Type B pancreatic cell (in vitro differentiated cells): ENCODE measurements around the gene SRSF6. TPM values are rescaled to one million over a fixed set of nuclear protein-coding genes. Genes with fewer than 3 reads are reported as not detected.
A peak's percentile ranks its signal among the peaks of the same experiment; 100 is the strongest.

Experiments used
- DNase-seq: peaks from one replicate; pipeline ENCODE4 v3.0.0; 2021; ENCODE audit warnings: mixed read lengths; ENCODE audit not compliant: unreplicated experiment; ENCODE audit errors: extremely low spot score
- H3K27ac Mint-ChIP-seq: 2 replicates; pipeline ENCODE4 v1.8.0; 2021; ENCODE audit warnings: mild to moderate bottlenecking, mixed read lengths
- H3K27me3 Mint-ChIP-seq: 2 replicates; pipeline ENCODE4 v1.8.0; 2021; ENCODE audit warnings: mixed read lengths
- H3K36me3 Mint-ChIP-seq: 2 replicates; pipeline ENCODE4 v1.8.0; 2021; ENCODE audit warnings: mixed read lengths
- H3K4me1 Mint-ChIP-seq: one replicate; pipeline ENCODE4 v1.8.0; 2021; ENCODE audit warnings: mixed read lengths; ENCODE audit not compliant: unreplicated experiment
- H3K4me3 Mint-ChIP-seq: 2 replicates; pipeline ENCODE4 v1.8.0; 2021; ENCODE audit warnings: mild to moderate bottlenecking, mixed read lengths
- H3K9me3 Mint-ChIP-seq: 2 replicates; pipeline ENCODE4 v1.8.0; 2021; ENCODE audit warnings: mixed read lengths
- total RNA-seq: library from RNA; stranded (reverse); gene quantifications from 2 replicates; pipeline ENCODE4 v1.2.1, GENCODE V29; 2021; ENCODE audit warnings: low replicate concordance
- TF ChIP-seq, protein P1 (sequence below): fragments of 200-600 bp; sonication (generic); conservative IDR thresholded peaks from 2 replicates; pipeline ENCODE4 v1.5.0; 2021; ENCODE audit warnings: antibody characterized with exemption, mild to moderate bottlenecking

SRSF6 gene
- total RNA-seq, 1 donor from 2014 or later: 280 TPM

DNA sequence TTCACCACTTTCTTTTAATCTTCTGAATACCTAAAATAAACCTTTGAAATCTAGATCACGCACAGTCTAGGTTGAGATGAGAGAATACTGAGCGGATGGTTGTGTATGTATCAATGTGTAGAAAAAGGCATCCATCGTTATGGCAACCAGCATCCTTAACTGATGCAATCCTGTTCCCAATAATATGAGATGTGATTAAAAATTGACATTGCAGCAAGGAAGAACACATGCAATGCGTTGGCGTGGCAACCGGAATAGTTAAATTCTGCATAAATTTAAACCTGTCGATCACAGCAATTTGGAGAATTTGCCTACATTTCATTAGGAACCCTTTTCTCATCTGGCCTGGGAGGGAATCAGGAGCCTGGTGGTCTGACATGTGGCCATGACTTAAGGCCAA, 48.5 kb downstream of the SRSF6 start:
- H3K27me3 Mint-ChIP-seq: peaks cover 56% of the 10 kb centered on the region
- H3K27ac Mint-ChIP-seq: no peak overlapping the region
- H3K4me1 Mint-ChIP-seq: no peaks in the 10 kb centered on the region
- no peak for DNase-seq
- no peaks in the 10 kb centered on the region for H3K36me3 Mint-ChIP-seq
- TF ChIP-seq, protein P1, sequence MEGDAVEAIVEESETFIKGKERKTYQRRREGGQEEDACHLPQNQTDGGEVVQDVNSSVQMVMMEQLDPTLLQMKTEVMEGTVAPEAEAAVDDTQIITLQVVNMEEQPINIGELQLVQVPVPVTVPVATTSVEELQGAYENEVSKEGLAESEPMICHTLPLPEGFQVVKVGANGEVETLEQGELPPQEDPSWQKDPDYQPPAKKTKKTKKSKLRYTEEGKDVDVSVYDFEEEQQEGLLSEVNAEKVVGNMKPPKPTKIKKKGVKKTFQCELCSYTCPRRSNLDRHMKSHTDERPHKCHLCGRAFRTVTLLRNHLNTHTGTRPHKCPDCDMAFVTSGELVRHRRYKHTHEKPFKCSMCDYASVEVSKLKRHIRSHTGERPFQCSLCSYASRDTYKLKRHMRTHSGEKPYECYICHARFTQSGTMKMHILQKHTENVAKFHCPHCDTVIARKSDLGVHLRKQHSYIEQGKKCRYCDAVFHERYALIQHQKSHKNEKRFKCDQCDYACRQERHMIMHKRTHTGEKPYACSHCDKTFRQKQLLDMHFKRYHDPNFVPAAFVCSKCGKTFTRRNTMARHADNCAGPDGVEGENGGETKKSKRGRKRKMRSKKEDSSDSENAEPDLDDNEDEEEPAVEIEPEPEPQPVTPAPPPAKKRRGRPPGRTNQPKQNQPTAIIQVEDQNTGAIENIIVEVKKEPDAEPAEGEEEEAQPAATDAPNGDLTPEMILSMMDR: no peak
- H3K4me3 Mint-ChIP-seq: peak overlapping the region; percentile 40
- H3K9me3 Mint-ChIP-seq: no peaks in the 10 kb centered on the region

DNA sequence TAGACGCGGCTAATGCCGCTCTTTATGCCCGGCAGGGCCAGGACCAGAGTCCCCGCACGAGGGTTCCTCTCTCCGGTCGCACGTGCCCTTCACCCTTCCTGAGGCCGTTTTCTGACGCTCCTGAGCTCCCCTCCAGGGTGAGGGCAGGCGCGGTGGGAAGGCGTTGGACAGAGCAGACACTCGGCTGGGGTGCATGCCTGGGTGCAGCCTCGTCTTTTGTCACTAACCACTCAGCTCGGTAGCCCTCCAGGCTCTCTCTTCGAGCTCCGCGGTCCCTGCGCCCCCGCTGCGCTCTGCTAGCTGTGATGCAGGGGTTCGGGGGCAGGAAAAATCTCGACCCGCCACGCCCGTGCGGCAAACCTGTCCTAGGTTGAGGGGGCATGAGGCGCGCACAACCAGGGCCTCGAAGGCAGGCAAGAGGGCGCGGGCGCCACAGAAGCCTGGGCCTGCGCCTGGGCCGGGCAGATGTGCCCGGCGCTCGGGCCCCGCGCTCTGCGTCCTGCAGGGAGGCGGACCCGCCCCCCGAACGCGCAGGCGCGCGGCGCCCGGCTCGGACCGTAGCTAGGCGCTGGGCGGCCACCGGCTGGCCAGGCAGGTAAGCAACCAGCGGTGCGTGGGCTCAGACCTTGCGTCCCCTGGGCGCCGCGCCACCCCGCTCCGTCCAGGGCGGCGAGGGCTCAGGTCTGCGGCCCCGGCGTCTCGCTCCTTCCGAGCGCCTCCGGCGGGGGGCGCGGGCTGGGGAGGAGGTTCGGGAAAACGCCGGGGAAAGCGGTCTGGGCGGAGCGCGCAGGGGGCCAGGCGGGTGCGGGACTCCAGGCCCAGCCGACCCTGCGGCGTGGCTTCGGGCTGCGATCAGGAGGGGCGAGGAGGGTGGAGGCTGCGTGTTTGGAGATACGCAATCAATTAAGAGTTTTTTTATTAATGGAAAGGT, 49.7 kb downstream of the SRSF6 start, which contains the start of gene L3MBTL1:
Gene L3MBTL1, plus strand, starts transcription at position 548 of the 931 bp plus-strand sequence. CDS start 5,807 bp downstream, outside the sequence.
- no peaks in the 10 kb centered on the region for H3K36me3 Mint-ChIP-seq
- no peaks in the 10 kb centered on the region for H3K4me1 Mint-ChIP-seq
- peak; percentile 77 for DNase-seq
- H3K27ac Mint-ChIP-seq: no peak within 1 kb of the TSS
- H3K4me3 Mint-ChIP-seq: peak within 1 kb of the TSS; percentile 85
- peaks cover 51% of the 10 kb centered on the region for H3K27me3 Mint-ChIP-seq
- H3K9me3 Mint-ChIP-seq: no peaks in the 10 kb centered on the region
- TF ChIP-seq, protein P1: peak; percentile 32

DNA sequence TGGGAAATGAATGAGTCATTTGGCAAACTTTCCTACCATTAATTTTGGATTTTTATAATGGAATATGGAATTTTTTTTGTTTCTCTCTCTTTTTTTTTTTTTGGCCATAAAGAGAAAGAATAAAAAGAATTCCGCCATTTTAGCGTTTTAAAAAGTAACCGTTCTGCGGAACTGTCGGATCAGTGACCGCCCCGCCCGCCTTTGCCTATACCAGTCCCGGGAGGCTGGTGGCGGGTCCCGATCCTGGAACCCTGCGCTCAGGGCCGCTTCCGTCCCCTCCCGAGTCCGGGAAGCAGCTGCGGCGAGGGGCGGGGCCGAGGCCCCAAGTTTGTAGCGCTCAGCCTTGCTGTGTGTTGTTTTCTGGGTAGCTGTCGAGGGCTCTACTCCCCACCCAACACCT, 50.4 kb downstream of the SRSF6 start:
- H3K4me3 Mint-ChIP-seq: peak overlapping the region; percentile 85
- H3K9me3 Mint-ChIP-seq: no peaks in the 10 kb centered on the region
- no peak overlapping the region for H3K27ac Mint-ChIP-seq
- DNase-seq: no peak
- no peaks in the 10 kb centered on the region for H3K36me3 Mint-ChIP-seq
- peaks cover 44% of the 10 kb centered on the region for H3K27me3 Mint-ChIP-seq
- H3K4me1 Mint-ChIP-seq: no peaks in the 10 kb centered on the region
- TF ChIP-seq, protein P1: no peak

DNA sequence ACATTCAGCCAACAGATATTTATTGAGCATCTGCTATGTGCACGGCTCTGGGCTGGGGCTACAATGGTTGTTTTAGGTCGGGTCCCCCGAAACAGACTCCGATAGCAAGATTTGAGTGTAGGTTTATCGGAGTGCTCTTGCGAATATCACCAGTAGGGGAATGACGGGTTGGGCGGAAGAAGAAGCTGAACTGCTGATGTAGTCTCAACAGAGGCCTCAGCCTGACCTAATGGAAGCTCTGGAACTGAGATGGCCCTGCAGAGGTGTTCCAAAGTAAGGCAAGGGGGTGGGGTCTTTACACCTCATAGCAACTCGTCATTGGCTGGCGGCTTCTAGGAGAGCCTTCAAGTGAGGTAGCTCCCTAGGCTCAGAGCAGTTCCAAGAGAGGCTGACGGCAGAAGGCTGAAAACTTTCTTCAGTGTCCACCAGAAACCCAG, 50.9 kb downstream of the SRSF6 start:
- Mint-ChIP-seq H3K9me3 (no peaks in the 10 kb centered on the region), H3K27ac (no peak overlapping the region), H3K36me3 (no peaks in the 10 kb centered on the region), H3K4me1 (no peaks in the 10 kb centered on the region), H3K27me3 (peaks cover 40% of the 10 kb centered on the region), H3K4me3 (peak overlapping the region; percentile 80)
- TF ChIP-seq, protein P1: peak; percentile 53
- no peak for DNase-seq

DNA sequence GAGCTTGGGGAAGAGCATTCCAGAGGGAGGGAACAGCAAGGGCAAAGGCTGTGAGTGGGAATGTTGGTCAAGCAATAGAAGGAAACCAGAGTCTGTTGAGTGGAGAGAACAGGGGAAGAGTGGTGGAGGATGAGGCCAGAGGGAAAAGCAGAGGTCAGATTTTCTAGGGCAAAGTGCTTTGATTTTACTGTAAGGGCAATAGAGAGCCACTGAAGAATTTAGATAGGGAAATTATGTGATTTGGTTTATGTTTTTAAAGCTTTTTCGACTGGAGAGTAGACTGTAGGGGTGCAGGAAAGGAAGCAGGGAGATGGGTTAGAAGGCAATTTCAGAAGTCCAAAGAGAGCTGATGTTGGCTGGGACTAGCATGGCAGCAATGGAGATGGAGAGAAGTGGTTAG, 54.2 kb downstream of the SRSF6 start:
- no peaks in the 10 kb centered on the region for H3K9me3 Mint-ChIP-seq
- H3K27ac Mint-ChIP-seq: no peak overlapping the region

More for the DNA sequence above, 54.2 kb downstream of the SRSF6 start:
- H3K36me3 Mint-ChIP-seq: no peaks in the 10 kb centered on the region
- DNase-seq: no peak
- peaks cover 12% of the 10 kb centered on the region for H3K27me3 Mint-ChIP-seq
- TF ChIP-seq, protein P1: no peak
- H3K4me1 Mint-ChIP-seq: peaks cover 4% of the 10 kb centered on the region
- peak overlapping the region; percentile 54 for H3K4me3 Mint-ChIP-seq
